ENCODE measurements around the gene SLC35G4.
"Not testable (repeated sequence)": the region's sequence is repeated elsewhere in the genome, so short reads cannot be mapped to it uniquely, and the experiment has no call there.

SLC35G4 gene

DNA sequence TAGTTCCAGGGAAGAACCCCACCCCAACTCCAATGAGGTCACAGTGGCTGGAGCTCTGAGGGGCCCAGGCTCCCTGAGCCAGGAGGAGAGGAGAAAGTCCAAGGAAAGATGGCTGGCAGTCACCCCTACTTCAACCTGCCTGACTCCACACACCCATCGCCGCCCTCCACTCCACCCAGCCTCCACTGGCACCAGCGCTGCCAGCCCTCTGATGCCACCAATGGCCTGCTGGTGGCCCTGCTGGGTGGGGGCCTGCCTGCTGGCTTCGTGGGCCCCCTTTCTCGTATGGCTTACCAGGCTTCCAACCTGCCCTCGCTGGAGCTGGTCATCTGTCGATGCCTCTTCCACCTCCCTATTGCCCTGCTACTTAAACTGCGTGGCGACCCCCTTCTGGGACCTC, at the start of gene SLC35G4:
Gene SLC35G4, plus strand, starts transcription at position 109 of the 400 bp plus-strand sequence. Its CDS starts 0 bp downstream, at position 109.
- DNase-seq (ENCODE audit: low read depth in 2 of 2), result not testable (repeated sequence)

DNA sequence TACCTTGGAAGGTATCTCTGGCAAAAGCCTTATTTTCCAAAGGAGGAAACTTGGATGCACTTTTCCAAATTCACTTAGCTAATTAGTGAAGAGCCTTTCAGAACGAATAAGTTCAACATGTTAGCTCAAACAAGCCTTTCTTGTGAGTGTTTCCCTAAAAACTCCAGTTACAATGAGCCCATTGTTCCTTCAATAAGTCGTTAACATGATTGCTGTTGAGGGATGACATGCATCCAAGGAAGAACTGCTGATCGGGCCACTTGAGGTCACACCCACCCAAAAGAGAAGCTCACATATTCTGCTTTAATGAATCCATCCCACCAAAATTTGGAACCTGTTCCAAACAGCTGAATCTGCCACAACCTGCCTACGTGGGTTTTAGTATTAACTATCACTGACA, 48.1 kb upstream of the SLC35G4 start:
- DNase-seq (ENCODE audit: low read depth in 2 of 2), result no peak

DNA sequence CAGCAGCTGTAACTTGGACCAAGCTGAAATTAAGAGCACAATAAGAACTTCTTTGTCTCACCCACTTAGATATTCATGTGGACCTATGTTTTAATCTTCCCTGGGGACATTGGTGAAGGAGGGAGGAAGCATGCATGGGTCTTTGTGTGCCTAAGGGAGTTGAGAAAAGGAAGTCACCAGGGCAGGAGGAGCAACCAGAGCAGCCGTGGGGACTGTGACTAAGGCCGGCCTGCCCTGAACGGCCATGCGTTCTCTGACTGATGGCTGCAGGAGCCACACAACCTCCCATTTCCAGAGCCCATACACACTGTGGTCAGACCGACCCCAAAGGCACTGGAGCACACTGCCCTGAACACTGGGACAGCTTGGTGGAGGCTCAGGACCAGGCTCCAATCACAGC, 43.7 kb upstream of the SLC35G4 start:
- DNase-seq (ENCODE audit: low read depth in 2 of 2), result no peak

DNA sequence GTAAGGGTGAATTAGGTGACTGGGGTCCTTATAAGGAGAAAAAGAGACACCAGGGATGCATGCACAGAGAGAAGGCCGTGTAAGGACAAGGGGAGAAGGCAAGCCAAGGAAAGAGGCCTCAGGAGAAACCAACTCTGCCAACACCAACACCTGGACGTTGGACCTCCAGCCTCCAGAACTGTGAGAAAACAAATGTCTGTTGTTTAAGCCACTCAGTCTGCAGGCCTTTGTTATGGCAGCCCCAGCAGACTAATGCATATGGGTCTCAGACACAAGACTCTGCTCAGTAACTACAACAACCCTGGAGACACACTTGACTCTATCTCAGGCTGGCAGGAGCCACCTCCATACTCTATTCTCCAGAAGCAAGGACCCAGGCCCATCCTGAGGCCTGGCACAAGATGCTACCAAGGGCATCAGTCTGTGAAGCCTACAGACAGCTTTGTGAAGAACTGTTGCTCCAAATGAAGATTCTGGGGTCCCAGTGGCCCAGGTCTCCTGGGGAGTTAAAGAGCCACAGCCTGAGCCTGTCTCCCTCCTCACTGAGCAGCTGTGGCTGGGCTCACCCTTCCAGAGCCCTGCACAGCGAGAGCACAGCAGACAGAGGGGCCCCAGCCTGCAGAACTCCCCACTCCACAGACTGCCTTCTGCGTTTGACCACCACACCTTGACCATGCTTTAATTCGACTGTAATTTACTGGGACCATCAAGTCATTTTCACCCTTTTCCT, 43.0 kb upstream of the SLC35G4 start:
- DNase-seq (ENCODE audit: low read depth in 2 of 2), result no peak

DNA sequence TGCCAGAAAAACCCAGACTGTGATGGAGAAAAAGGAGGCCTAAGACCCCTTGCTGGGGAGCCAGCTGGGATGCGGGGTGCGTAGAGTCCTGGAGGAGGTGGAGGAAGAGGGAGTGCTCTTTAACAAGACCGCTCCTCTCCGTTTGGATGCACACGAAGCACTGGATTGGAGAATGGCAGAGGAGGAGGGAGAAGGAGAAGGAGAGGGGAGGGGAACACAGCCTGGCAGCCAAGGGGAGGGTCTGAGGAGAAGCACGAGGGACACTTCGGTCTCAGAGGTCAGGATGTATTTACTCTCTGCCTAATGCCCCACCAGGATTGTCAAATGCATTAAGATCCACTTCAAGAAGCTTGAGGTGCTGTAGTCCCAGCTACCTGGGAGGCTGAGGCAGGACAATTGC, 42.0 kb upstream of the SLC35G4 start:
- DNase-seq (ENCODE audit: low read depth in 2 of 2), result no peak

DNA sequence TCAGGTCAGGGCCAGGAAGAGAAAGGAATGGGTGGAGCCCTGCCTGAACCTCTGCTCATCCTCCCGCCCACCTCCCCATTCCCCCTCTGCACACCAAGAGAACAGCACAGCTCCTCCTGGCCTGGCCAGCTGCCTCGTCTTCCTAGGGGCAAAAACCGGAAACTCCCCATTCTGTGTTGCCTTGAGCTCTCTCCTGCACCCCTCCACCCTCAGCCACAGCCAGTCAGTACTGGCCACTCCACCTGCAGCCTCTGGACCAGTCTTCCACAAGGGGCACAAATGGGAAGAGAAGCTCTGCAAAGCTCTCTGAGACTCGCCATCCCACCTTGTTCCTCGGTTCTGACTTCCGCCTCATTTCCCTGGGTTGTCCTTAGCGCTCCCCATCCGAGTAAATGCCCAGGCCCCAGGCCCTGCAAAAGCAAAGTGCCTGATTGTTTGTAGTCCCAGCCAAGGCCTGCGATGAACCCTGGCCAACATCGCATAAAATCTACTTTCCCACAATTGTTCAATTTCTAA, 39.3 kb upstream of the SLC35G4 start:
- DNase-seq (ENCODE audit: low read depth in 2 of 2), result no peak

DNA sequence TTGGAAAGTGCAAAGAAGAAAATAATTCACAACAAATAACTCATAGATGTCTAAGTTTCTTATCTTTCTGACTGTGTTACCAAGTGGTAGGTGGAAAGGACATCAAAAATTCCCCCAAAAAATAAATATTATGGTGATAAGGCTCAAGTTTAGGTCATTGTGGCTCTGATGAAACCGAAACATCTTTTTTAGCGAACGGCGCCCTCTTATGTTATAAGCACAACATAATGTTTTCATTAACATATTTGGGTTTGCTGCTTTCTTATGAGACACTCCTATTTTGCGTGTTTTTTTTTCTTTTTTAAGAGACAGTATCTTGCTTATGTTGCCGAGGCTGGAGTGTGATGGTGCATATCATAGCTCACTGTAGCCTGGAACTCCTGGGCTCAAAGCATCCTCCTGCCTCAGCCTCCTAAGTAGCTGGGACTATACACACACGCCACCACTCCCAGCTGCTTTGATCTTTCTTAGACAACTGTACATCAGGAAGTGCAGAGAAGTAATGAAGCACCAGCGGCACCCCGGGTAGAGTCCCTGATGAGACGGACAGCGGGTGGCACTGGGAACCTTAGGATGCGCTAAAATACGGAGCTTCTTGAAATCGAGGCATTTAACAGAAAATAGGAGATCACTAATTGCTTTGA, 38.5 kb upstream of the SLC35G4 start:
- DNase-seq (ENCODE audit: low read depth in 2 of 2), result no peak

DNA sequence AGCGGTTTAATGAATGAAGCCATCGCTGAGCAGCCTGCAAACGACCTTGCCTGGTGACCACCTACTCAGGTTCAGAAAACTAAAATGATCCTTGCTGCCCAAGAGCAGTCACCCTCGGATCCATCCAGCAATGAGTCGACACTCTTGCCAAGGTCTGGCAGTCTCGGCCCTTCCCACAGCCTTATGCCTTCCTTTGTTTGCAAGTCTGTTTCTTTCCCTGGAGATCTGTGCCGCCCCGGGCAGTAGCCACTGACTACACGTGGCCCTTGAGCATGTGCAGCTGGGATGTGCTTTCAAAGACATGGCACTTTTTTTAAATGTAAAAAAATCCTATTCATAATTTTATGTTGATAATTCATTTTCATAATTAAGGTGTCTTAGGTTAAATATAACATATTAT, 37.2 kb upstream of the SLC35G4 start:
- DNase-seq (ENCODE audit: low read depth in 2 of 2), result no peak

DNA sequence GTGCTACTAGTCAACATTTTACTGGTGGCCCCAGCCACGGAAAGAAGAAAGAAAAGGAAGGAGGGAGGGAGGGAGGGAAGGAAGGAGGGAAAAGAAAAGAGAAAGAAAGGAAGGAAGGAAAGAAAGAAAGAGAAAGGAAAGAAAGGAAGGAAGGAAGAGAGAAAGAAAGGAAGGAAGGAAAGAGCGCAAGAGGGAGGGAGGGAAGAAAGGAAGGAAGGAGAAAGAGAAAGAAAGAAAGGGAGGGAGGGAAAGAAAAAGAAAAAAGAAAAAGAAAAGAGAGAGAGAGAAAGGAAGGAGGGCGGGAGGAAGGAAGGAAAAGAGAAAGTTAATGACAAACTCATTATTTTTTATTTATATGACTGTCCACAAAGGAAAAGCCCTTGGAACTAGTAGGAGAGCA, 34.9 kb upstream of the SLC35G4 start:
- no peak for DNase-seq (ENCODE audit: low read depth in 2 of 2)

DNA sequence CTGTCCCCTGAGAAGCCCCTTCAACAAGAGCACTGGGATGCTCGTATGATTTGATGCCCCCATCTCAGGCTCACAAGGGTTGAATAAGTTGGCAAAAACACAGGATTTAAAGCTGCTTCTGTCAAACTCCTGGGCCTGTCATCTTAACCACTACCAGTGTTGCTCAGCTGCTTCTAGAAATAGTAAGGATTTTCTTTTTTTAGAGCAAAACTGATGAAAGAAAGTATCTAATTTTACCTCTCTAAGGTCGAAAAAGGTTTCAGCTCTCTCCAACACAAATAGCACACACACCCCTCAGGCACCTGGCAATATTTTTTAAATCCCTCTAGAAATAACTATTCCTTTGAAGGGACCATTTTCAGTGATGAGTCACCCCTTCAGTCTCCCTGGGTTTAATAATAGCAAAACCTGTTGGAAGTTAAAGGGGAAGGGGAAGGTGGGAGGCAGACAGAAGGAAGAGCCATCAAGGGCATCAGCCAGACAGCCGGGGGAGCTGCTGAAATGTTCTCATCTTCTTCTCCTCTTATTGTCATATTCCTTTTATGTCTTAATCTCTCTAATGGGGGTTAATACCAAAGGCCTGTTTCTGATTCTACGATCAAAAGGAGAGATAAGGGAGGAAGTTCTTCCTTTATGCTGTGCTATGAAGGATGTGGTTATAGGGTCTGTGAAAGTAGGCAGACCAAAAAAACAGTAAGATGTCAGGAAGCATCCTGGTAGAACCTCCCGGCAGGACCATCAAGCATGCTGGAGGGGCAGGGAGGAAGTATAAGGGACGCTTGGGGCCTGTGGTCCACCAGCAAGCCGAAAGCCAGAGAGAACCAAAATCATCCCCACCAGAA, 31.9 kb upstream of the SLC35G4 start:
- no peak for DNase-seq (ENCODE audit: low read depth in 2 of 2)

DNA sequence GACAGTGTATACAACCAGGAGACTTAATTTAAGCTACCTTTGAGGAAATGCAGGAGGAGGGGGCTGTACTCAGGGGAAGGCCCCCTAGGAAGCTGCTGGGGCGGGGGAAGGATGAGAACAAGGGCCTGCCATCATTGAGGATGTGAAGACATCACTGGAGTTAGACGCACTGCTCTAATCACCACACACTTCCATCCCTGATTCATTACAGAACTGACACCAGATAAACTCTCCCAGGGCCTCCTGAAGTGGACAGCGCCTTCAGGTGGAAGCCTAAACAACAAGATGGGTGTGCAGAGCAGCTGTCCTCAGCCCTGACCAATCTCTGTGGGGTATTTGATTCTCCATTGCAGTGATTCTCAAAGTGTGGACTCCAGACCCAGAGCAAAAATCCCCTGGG, 30.6 kb upstream of the SLC35G4 start:
- no peak for DNase-seq (ENCODE audit: low read depth in 2 of 2)

DNA sequence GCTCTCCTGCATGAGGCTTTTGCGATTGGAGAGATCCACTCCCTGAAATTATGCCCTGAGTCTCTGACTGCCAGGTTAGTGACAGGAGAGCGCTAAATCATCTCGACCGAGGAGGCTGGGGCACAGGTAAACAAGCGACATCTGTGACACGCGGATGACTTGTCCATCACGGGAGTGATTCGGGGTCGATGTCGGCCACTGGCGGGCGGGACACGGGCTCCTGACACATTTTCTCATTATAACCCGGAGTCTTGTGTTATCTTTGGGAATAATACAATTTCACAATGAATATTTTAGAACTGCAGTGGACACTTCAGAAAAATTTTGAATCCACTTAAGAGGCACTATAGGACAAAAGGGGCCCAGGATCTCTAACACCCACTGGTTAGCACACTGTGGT, 29.5 kb upstream of the SLC35G4 start:
- no peak for DNase-seq (ENCODE audit: low read depth in 2 of 2)

DNA sequence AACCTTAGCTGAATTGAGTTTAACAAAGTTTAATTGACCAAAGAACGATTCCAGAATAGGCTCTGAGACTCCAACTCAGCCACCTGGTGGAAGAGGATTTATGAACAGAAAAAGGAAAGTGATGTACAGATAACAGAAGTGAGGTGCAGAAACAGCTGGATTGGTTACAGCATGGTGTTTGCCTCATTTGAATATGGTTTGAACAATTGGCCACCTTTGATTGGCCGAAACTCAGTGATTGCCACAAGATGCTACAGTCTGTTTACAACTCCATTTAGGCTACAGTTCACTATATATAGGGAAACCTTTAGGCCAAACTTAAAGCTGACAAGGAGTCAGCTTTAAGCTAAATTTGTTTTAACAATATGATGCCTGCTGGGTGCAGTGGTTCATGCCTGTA, 28.1 kb upstream of the SLC35G4 start:
- no peak for DNase-seq (ENCODE audit: low read depth in 2 of 2)

DNA sequence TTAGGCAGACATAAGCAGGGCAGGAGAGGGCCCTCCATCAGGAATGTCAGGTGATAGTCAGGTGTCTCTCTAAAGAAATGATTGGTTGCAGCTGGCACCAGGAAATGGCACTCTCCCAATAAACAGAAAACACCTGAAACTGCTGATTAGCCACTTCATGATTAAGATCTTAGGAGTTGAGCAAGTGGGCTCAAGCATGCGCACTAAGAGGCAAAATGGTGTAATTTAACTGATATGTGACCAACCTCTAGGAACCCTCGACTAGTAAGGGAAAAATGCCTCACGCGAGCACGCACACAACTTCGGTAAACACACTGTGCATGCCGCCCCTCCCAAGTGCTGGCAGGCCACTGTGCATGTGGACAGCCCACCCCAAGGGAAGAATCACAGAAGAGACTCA, 23.8 kb upstream of the SLC35G4 start:
- DNase-seq (ENCODE audit: low read depth in 2 of 2), result no peak

DNA sequence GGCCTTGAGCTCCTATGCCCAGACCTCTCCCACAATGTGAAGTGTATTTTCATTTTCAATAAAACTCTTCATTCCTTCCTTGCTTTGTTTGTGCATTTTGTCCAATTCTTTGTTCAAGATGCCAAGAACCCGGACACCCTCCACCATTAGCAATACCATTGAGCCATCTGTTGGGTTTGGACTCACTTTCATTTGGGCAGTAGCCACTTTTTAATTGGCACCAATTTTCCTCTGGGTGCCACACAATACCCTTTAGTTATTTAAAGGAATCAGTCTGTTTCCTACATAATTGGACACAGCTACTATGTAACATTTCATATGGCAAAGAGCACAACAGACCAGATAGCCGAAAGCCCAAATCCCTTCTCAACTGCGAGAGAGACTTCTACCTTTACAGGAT, 22.5 kb upstream of the SLC35G4 start:
- DNase-seq (ENCODE audit: low read depth in 2 of 2), result no peak

DNA sequence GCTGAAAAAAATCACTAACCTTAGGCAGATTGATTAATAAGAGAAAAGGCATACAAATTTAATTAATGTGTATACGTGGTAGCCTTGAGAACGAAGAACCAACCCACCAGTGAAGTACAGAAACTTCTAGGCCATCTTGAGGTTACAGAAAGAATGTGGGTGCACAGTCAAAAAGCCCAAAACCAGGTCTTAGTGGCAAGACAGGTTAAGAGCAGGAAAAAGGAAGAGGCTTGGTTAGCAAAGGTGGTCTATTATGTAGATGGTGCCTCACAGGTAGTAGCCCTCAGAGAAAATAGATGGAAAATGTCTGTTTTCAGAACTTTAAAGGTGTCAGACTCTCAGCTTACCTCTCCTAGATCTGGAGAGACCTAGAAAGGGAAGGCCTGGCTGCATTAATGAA, 22.0 kb upstream of the SLC35G4 start:
- no peak for DNase-seq (ENCODE audit: low read depth in 2 of 2)

DNA sequence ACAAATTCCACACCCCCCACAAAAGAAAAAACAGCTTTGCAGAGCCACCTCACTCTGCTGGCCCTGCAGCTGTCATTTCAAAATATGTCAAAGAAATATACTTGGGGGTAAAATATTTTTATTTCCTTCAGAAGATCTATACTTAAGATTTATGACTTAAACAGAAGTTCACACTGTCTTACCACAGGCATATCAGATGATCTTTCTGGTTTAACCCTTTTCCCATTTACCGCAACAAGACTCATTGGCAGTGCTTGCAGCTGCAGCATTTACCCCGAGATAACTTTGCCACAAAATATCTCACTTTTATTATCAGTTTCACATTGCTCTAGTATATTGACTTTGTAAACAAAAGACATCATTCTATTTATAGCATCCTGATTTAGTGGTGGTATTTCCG, 21.6 kb upstream of the SLC35G4 start:
- no peak for DNase-seq (ENCODE audit: low read depth in 2 of 2)

DNA sequence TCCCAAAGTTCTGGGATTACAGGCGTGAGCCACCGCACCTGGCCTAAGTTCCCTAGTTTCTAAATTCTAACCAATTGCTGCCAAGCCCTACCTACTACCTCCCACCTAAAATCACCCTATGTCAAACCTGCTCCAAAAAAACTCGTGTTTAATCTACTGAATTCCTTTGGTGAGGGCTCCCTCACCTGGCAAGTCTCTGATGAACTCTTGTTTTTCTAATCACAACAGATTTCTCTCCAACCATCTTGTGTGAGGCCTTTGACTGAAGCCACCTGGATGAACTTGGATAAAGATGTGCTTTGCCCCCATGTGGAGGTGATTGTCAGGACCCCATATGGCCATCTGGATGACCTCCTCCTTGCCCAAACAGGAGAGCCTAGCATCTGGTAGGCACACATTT, 17.4 kb upstream of the SLC35G4 start:
- no peak for DNase-seq (ENCODE audit: low read depth in 2 of 2)

DNA sequence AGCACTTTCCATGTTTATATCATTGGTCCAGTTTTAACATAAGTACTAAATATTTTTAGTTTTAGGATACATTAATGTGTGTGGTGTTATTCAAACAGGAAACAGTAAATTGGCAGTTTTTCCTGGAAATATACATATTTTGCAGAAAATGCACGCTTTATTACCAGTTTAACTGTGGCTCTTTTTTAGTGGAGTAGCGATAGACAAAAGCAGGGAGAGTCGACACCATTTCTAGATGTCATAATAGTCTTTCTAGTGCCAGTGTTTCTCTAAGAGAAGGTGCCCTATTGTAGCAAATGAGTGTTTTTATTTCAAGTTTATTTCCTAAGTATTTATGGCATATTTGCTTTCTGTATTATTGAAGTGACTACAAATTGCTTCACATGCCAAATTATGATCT, 9.1 kb upstream of the SLC35G4 start:
- DNase-seq (ENCODE audit: low read depth in 2 of 2), result no peak

DNA sequence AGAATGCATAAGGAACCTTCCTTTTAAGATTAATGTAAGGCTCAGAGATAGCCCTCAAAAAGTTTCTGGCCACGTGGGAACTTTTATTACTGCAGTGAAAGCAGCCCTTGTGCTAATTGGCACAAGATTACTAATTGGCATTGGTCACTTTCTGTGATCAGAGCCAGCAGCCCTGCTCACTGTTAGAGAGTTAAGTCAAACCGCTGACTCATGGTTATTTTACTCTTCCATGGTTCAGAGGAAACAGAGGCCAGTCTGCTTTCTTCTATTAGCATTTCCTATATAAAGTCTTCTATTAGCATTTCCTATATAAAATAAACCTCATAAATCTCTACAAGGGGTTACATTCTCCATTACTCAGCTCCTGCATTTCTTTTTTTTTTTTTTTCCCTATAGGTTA, 1.5 kb upstream of the SLC35G4 start:
- DNase-seq (ENCODE audit: low read depth in 2 of 2), result no peak

DNA sequence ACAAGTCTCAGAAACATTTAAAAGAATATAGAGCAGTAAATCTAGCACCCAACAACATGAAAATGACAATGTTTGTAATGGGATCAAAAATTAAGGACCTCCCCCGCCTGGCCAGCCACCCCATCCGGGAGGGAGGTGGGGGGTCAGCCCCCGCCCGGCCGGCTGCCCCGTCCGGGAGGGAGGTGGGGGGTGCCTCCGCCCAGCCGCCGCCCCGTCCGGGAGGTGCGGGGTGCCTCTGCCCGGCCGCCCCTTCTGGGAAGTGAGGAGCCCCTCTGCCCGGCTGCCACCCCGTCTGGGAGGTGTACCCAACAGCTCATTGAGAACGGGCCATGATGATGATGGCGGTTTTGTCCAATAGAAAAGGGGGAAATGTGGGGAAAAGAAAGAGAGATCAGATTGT, 778 bp upstream of the SLC35G4 start:
- not testable (repeated sequence) for DNase-seq (ENCODE audit: low read depth in 2 of 2)

DNA sequence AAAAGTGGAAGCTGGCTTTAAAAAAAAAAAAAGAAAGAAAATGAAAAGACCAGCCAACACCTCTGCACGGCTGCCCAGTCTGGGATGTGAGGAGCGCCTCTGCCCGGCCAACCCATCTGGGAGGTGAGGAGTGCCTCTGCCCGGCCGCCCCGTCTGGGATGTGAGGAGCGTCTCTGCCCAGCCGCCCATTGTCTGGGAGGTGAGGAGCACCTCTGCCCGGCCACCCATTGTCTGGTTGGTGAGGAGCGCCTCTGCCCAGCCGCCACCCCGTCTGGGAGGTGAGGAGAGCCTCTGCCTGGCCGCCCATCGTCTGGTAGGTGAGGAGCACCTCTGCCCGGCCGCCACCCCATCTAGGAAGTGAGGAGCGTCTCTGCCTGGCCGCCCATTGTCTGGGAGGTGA, 3.7 kb downstream of the SLC35G4 start:
- DNase-seq (ENCODE audit: low read depth in 2 of 2), result not testable (repeated sequence)

DNA sequence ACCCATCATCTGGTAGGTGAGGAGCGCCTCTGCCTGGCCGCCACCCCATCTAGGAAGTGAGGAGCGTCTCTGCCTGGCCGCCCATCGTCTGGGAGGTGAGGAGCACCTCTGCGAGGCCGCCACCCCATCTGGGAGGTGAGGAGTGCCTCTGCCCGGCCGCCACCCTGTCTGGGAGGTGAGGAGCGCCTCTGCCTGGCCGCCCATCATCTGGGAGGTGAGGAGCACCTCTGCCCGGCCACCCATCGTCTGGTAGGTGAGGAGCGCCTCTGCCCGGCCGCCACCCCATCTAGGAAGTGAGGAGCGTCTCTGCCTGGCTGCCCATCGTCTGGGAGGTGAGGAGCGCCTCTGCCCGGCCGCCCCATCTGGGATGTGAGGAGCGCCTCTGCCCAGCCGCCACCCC, 4.2 kb downstream of the SLC35G4 start:
- not testable (repeated sequence) for DNase-seq (ENCODE audit: low read depth in 2 of 2)
